Measurements from ENCODE around the gene TCERG1L. TPM values are rescaled to one million over a fixed set of nuclear protein-coding genes. Genes with fewer than 3 reads are reported as not detected.

TCERG1L gene
- polyA plus RNA-seq, 3 donors: not detected

GRCh38 chr10:131061216-131061615 lies 250.3 kb downstream of the TCERG1L start:
- Mint-ChIP-seq H3K27me3 (ENCODE audit: low read depth in 3 of 3) (peaks cover 0 to 9% (median 3%) of the 10 kb centered on the region in 3 donors), H3K27ac (peak overlapping the region in 2 of 7 donors; percentile 18 to 32), H3K9me3 (peaks cover 0 to 10% (median 0%) of the 10 kb centered on the region in 7 donors), H3K4me1 (no peaks in the 10 kb centered on the region), H3K4me3 (no peak overlapping the region), H3K36me3 (no peaks in the 10 kb centered on the region)
- no peak overlapping the region for H3K4me2 ChIP-seq (replicated peaks; ENCODE audit: extremely low read depth, low read length, poor library complexity, severe bottlenecking)
- H3K27me3 ChIP-seq (ENCODE audit: control insufficient read depth in 2 of 2, insufficient read depth in 2 of 2, low read length in 2 of 2): no peaks in the 10 kb centered on the region
- H3K79me2 ChIP-seq (ENCODE audit: insufficient read depth, low read length): no peaks in the 10 kb centered on the region
- intact Hi-C loops (cut with micrococcal nuclease): no loop called here
- no peak overlapping the region for H3K9ac ChIP-seq (ENCODE audit: insufficient read depth, low read length, poor library complexity, severe bottlenecking)
- no peak overlapping the region for H3K4me3 ChIP-seq (replicated peaks in 1 of 3; ENCODE audit: low read depth in 2 of 3, low read length in 3 of 3)
- no peak for TF ChIP-seq CTCF (IDR thresholded peaks at IDR 0.05)
- no peak overlapping the region for H2AFZ ChIP-seq (ENCODE audit: insufficient read depth, low read depth, low read length, poor library complexity, severe bottlenecking)
- H3K36me3 ChIP-seq (replicated peaks in 1 of 2; ENCODE audit: control insufficient read depth in 1 of 2, insufficient read depth in 2 of 2, low read length in 2 of 2): no peaks in the 10 kb centered on the region
- no peaks in the 10 kb centered on the region for H4K20me1 ChIP-seq (ENCODE audit: insufficient read depth, low read length)
- DNase-seq: no peak
- 79% methylated on average over 9 of the region's 11 CpGs for WGBS (ENCODE audit: insufficient coverage)
- H3K27ac ChIP-seq (ENCODE audit: low read depth in 1 of 2, low read length in 2 of 2): no peak overlapping the region
- peaks cover 0 to 8% of the 10 kb centered on the region in 2 donors for H3K9me3 ChIP-seq (replicated peaks in 1 of 2; ENCODE audit: control insufficient read depth in 1 of 2, insufficient read depth in 1 of 2, low read length in 2 of 2)
- H3K4me1 ChIP-seq (ENCODE audit: control insufficient read depth in 1 of 2, insufficient read depth in 2 of 2, low read length in 2 of 2): no peaks in the 10 kb centered on the region

- WGBS (ENCODE audit: insufficient coverage): 82% methylated on average over 4 of the region's 6 CpGs
- H3K4me1 ChIP-seq (ENCODE audit: control insufficient read depth in 1 of 2, insufficient read depth in 2 of 2, low read length in 2 of 2): no peaks in the 10 kb centered on the region
- peaks cover 0 to 8% of the 10 kb centered on the region in 2 donors for H3K9me3 ChIP-seq (replicated peaks in 1 of 2; ENCODE audit: control insufficient read depth in 1 of 2, insufficient read depth in 1 of 2, low read length in 2 of 2)
- no peaks in the 10 kb centered on the region for H3K27me3 ChIP-seq (ENCODE audit: control insufficient read depth in 2 of 2, insufficient read depth in 2 of 2, low read length in 2 of 2)
- no peak overlapping the region for H3K9ac ChIP-seq (ENCODE audit: insufficient read depth, low read length, poor library complexity, severe bottlenecking)
- Mint-ChIP-seq H3K36me3 (no peaks in the 10 kb centered on the region), H3K27me3 (ENCODE audit: low read depth in 3 of 3) (peaks cover 0 to 7% (median 5%) of the 10 kb centered on the region in 3 donors), H3K9me3 (peaks cover 0 to 12% (median 0%) of the 10 kb centered on the region in 7 donors), H3K4me1 (no peaks in the 10 kb centered on the region), H3K27ac (no peak overlapping the region), H3K4me3 (no peak overlapping the region)
- no peak overlapping the region for H3K4me3 ChIP-seq (replicated peaks in 1 of 3; ENCODE audit: low read depth in 2 of 3, low read length in 3 of 3)
- no peak overlapping the region for H2AFZ ChIP-seq (ENCODE audit: insufficient read depth, low read depth, low read length, poor library complexity, severe bottlenecking)
- no peak overlapping the region for H3K4me2 ChIP-seq (replicated peaks; ENCODE audit: extremely low read depth, low read length, poor library complexity, severe bottlenecking)
- no peak for TF ChIP-seq CTCF (IDR thresholded peaks at IDR 0.05)
- no peaks in the 10 kb centered on the region for H4K20me1 ChIP-seq (ENCODE audit: insufficient read depth, low read length)
- no peak overlapping the region for H3K27ac ChIP-seq (ENCODE audit: low read depth in 1 of 2, low read length in 2 of 2)
- intact Hi-C loops (cut with micrococcal nuclease): no loop called here
- DNase-seq: no peak
- no peaks in the 10 kb centered on the region for H3K79me2 ChIP-seq (ENCODE audit: insufficient read depth, low read length)
- no peaks in the 10 kb centered on the region for H3K36me3 ChIP-seq (replicated peaks in 1 of 2; ENCODE audit: control insufficient read depth in 1 of 2, insufficient read depth in 2 of 2, low read length in 2 of 2)
Observed at GRCh38 chr10:131059881-131060280, 251.6 kb downstream of the TCERG1L start.
